Activated T-cell treated with anti-CD3 and anti-CD28 coated beads, Interleukin-2, amount 50 U/mL, for 48 hours (primary cell): Measurements from ENCODE around the gene CLIP3.

Experiments
- DNase-seq, 2 experiments: peaks; one replicate each; pipeline ENCODE4 v3.0.0-alpha.2; 2020

The CLIP3 gene

GRCh38 chr19:35977446-35978222 lies 55.0 kb downstream of the CLIP3 start:
- peak; percentile 46 to 58 for DNase-seq

- DNase-seq, result no peak
Observed at GRCh38 chr19:35975608-35976214, 57.0 kb downstream of the CLIP3 start.

- DNase-seq, result no peak
Observed at GRCh38 chr19:35973487-35973886, 59.2 kb downstream of the CLIP3 start.

GRCh38 chr19:35966771-35967170 lies 65.9 kb downstream of the CLIP3 start:
- no peak for DNase-seq
